Activated B cell treated with CpG ODN at 0.5 μM for 24 hours (primary cell): ENCODE data around the gene NRXN3. TPM values are rescaled to one million over a fixed set of nuclear protein-coding genes. Genes with fewer than 3 reads are reported as not detected.

ENCODE experiments used
- ATAC-seq: fragments of 200-7000 bp; cut with Tn5 transposase; one replicate; pipeline ENCODE4 v1.10.0; 2021; ENCODE audit warnings: low read depth, mild to moderate bottlenecking, moderate library complexity
- CTCF ChIA-PET: fragments of 350-600 bp; sonication (Branson Sonifier 250); formaldehyde crosslinking; loops from one replicate; lab custom pipeline; 2021; ENCODE audit warnings: antibody characterized with exemption; lab: Charles Lee
- POLR2A ChIA-PET: fragments of 350-600 bp; sonication (Branson Sonifier 250); formaldehyde crosslinking; loops from one replicate; lab custom pipeline; 2021; ENCODE audit warnings: antibody characterized with exemption; lab: Charles Lee
- DNase-seq: peaks from one replicate; pipeline ENCODE4 v3.0.0; 2022
- H3K27ac Mint-ChIP-seq: one replicate; pipeline ENCODE4 v1.8.0; 2020; ENCODE audit warnings: mixed read lengths
- H3K27me3 Mint-ChIP-seq: one replicate; pipeline ENCODE4 v1.8.0; 2021; ENCODE audit warnings: mixed read lengths
- H3K36me3 Mint-ChIP-seq: one replicate; pipeline ENCODE4 v1.8.0; 2021; ENCODE audit warnings: low read depth, mixed read lengths
- H3K4me1 Mint-ChIP-seq: one replicate; pipeline ENCODE4 v1.8.0; 2021; ENCODE audit warnings: mixed read lengths
- H3K4me3 Mint-ChIP-seq: one replicate; pipeline ENCODE4 v1.8.0; 2020; ENCODE audit warnings: mild to moderate bottlenecking, mixed read lengths
- H3K9me3 Mint-ChIP-seq: one replicate; pipeline ENCODE4 v1.8.0; 2020; ENCODE audit warnings: mixed read lengths
- CTCF ChIP-seq: fragments of 200-600 bp; IDR thresholded peaks from one replicate; pipeline ENCODE4 v1.8.0; 2022; ENCODE audit warnings: antibody characterized with exemption, mild to moderate bottlenecking
- intact Hi-C: fragments of 100-400 bp; cut with micrococcal nuclease; formaldehyde crosslinking; loops from one replicate; pipeline ENCODE4 v1.15.1; 2024
- total RNA-seq: library from RNA; stranded (reverse); gene quantifications from 2 replicates; pipeline ENCODE4 v1.2.3, GENCODE V29; 2022

The NRXN3 gene
- total RNA-seq, 1 donor from 2014 or later, result not detected

- intact Hi-C loops, result no loop called here
- no peak overlapping the region for H3K27ac Mint-ChIP-seq
Measured at GRCh38 chr14:78653173-78653572, 483.0 kb downstream of the NRXN3 start.

GRCh38 chr14:78657451-78657850 lies 487.3 kb downstream of the NRXN3 start:
- no peak for TF ChIP-seq CTCF
- no peak for ATAC-seq
- H3K9me3 Mint-ChIP-seq, result no peaks in the 10 kb centered on the region
- ChIA-PET CTCF (no interaction called here), POLR2A (no interaction called here)
- H3K4me1 Mint-ChIP-seq, result no peaks in the 10 kb centered on the region
- no peak for DNase-seq
- H3K27ac Mint-ChIP-seq, result no peak overlapping the region
- no peaks in the 10 kb centered on the region for H3K36me3 Mint-ChIP-seq
- H3K27me3 Mint-ChIP-seq, result peaks cover under 1% of the 10 kb centered on the region
- H3K4me3 Mint-ChIP-seq, result no peak overlapping the region
- intact Hi-C loops, result no loop called here

More at GRCh38 chr14:78653173-78653572, 483.0 kb downstream of the NRXN3 start:
- Mint-ChIP-seq H3K9me3 (no peaks in the 10 kb centered on the region), H3K4me3 (no peak overlapping the region), H3K36me3 (no peaks in the 10 kb centered on the region), H3K27me3 (peaks cover 2% of the 10 kb centered on the region), H3K4me1 (no peaks in the 10 kb centered on the region)
- DNase-seq (no peak), ATAC-seq (no peak)
- ChIA-PET POLR2A (no interaction called here), CTCF (no interaction called here)
- no peak for TF ChIP-seq CTCF

- TF ChIP-seq CTCF, result no peak
- DNase-seq (no peak), ATAC-seq (no peak)
- no peaks in the 10 kb centered on the region for H3K4me1 Mint-ChIP-seq
- POLR2A ChIA-PET, result no interaction called here
- H3K9me3 Mint-ChIP-seq, result peaks cover under 1% of the 10 kb centered on the region
- H3K27me3 Mint-ChIP-seq, result no peaks in the 10 kb centered on the region
- CTCF ChIA-PET, result no interaction called here
- H3K27ac Mint-ChIP-seq, result no peak overlapping the region
- H3K36me3 Mint-ChIP-seq, result no peaks in the 10 kb centered on the region
- intact Hi-C loops, result no loop called here
- H3K4me3 Mint-ChIP-seq, result no peak overlapping the region
Measured at GRCh38 chr14:78664841-78665240, 494.7 kb downstream of the NRXN3 start.

- H3K4me1 Mint-ChIP-seq, result no peaks in the 10 kb centered on the region
- no peak overlapping the region for H3K27ac Mint-ChIP-seq
- H3K36me3 Mint-ChIP-seq, result no peaks in the 10 kb centered on the region
Measured at GRCh38 chr14:78666336-78667056, 496.3 kb downstream of the NRXN3 start.

More at GRCh38 chr14:78666336-78667056, 496.3 kb downstream of the NRXN3 start:
- CTCF ChIA-PET, result interaction anchor here (0.6 kb wide), 1 partner anchor 93 kb away, joined by 3 read pairs; no protein-coding TSS in a partner anchor
- POLR2A ChIA-PET, result no interaction called here
- no peak for TF ChIP-seq CTCF
- DNase-seq (no peak), ATAC-seq (no peak)
- Mint-ChIP-seq H3K9me3 (peaks cover 6% of the 10 kb centered on the region), H3K4me3 (no peak overlapping the region), H3K27me3 (no peaks in the 10 kb centered on the region)
- intact Hi-C loops, result no loop called here
